DMS114 treated with DMSO at 0.1 percent for 48 hours (cell line): ENCODE results near the gene EHD3.

Source experiments
- DNase-seq: peaks from one replicate; lab custom pipeline; 2025; ENCODE audit not compliant: unreplicated experiment; lab: John Stamatoyannopoulos, UW

Gene EHD3

GRCh38 chr2:31235504-31235902 lies 1.6 kb downstream of the EHD3 start:
- no peak for DNase-seq

- no peak for DNase-seq
Observed at GRCh38 chr2:31236433-31237205, 2.7 kb downstream of the EHD3 start.

GRCh38 chr2:31237348-31238017 lies 3.5 kb downstream of the EHD3 start:
- DNase-seq: no peak

GRCh38 chr2:31238126-31238905 lies 4.4 kb downstream of the EHD3 start:
- DNase-seq: no peak

- no peak for DNase-seq
Observed at GRCh38 chr2:31238906-31239592, 5.1 kb downstream of the EHD3 start.

GRCh38 chr2:31239593-31240177 lies 5.7 kb downstream of the EHD3 start:
- DNase-seq: no peak

- no peak for DNase-seq
Observed at GRCh38 chr2:31240381-31241365, 6.7 kb downstream of the EHD3 start.

- DNase-seq: no peak
Observed at GRCh38 chr2:31241625-31242270, 7.8 kb downstream of the EHD3 start.

- no peak for DNase-seq
Observed at GRCh38 chr2:31243053-31243452, 9.1 kb downstream of the EHD3 start.

GRCh38 chr2:31244101-31244500 lies 10.1 kb downstream of the EHD3 start:
- no peak for DNase-seq

GRCh38 chr2:31246184-31246852 lies 12.4 kb downstream of the EHD3 start:
- no peak for DNase-seq

GRCh38 chr2:31247711-31248110 lies 13.8 kb downstream of the EHD3 start:
- no peak for DNase-seq

GRCh38 chr2:31248139-31248538 lies 14.2 kb downstream of the EHD3 start:
- DNase-seq: no peak

- DNase-seq: no peak
Observed at GRCh38 chr2:31249009-31249690, 15.2 kb downstream of the EHD3 start.

GRCh38 chr2:31251018-31251417 lies 17.1 kb downstream of the EHD3 start:
- DNase-seq: no peak

- no peak for DNase-seq
Observed at GRCh38 chr2:31251851-31252250, 17.9 kb downstream of the EHD3 start.

GRCh38 chr2:31253356-31254131 lies 19.6 kb downstream of the EHD3 start:
- no peak for DNase-seq
